ENCODE results near the gene GRIA4.

DNA sequence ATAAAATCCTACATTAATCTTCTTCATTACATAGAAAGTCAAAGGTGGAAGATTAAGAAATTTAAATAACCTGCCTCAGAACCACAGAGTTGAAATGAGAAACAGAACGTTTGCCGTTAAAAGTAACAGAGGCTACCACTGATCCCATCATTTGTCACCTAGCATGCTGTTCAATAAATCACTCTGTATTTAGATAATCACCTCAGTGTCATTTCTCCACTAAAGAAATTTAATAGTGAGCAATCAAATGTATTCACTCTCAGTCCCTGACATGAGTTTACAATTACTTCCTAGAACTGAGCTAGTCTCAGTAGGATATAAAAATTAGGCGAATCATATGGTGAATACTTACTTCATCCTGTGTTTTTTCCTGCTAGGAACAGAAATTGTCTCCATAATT is 242.5 kb downstream of the GRIA4 start:
- TF ChIP-seq, protein P1, sequence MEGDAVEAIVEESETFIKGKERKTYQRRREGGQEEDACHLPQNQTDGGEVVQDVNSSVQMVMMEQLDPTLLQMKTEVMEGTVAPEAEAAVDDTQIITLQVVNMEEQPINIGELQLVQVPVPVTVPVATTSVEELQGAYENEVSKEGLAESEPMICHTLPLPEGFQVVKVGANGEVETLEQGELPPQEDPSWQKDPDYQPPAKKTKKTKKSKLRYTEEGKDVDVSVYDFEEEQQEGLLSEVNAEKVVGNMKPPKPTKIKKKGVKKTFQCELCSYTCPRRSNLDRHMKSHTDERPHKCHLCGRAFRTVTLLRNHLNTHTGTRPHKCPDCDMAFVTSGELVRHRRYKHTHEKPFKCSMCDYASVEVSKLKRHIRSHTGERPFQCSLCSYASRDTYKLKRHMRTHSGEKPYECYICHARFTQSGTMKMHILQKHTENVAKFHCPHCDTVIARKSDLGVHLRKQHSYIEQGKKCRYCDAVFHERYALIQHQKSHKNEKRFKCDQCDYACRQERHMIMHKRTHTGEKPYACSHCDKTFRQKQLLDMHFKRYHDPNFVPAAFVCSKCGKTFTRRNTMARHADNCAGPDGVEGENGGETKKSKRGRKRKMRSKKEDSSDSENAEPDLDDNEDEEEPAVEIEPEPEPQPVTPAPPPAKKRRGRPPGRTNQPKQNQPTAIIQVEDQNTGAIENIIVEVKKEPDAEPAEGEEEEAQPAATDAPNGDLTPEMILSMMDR (IDR thresholded peaks at IDR 0.05; ENCODE audit: poor library complexity, severe bottlenecking): no peak
- TF ChIP-seq, protein P2, sequence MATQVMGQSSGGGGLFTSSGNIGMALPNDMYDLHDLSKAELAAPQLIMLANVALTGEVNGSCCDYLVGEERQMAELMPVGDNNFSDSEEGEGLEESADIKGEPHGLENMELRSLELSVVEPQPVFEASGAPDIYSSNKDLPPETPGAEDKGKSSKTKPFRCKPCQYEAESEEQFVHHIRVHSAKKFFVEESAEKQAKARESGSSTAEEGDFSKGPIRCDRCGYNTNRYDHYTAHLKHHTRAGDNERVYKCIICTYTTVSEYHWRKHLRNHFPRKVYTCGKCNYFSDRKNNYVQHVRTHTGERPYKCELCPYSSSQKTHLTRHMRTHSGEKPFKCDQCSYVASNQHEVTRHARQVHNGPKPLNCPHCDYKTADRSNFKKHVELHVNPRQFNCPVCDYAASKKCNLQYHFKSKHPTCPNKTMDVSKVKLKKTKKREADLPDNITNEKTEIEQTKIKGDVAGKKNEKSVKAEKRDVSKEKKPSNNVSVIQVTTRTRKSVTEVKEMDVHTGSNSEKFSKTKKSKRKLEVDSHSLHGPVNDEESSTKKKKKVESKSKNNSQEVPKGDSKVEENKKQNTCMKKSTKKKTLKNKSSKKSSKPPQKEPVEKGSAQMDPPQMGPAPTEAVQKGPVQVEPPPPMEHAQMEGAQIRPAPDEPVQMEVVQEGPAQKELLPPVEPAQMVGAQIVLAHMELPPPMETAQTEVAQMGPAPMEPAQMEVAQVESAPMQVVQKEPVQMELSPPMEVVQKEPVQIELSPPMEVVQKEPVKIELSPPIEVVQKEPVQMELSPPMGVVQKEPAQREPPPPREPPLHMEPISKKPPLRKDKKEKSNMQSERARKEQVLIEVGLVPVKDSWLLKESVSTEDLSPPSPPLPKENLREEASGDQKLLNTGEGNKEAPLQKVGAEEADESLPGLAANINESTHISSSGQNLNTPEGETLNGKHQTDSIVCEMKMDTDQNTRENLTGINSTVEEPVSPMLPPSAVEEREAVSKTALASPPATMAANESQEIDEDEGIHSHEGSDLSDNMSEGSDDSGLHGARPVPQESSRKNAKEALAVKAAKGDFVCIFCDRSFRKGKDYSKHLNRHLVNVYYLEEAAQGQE (IDR thresholded peaks at IDR 0.05; ENCODE audit: borderline replicate concordance): peak; percentile 58
- TF ChIP-seq EZH2 (IDR thresholded peaks at IDR 0.05; ENCODE audit: borderline replicate concordance, insufficient read depth, low read length, poor library complexity, severe bottlenecking) (no peak), POLR2AphosphoS5 (IDR thresholded peaks at IDR 0.05) (peak; percentile 89), EP300 (conservative IDR thresholded peaks at IDR 0.05; ENCODE audit: poor library complexity, severe bottlenecking) (peak; percentile 90), MXI1 (conservative IDR thresholded peaks at IDR 0.05; ENCODE audit: poor library complexity, severe bottlenecking) (no peak)

Data from neural cell (in vitro differentiated cells).